Measurements from ENCODE around the gene TOB1.

The TOB1 gene

GRCh38 chr17:50845240-50846147 lies 20.7 kb downstream of the TOB1 start:
- DNase-seq (ENCODE audit: low spot score), result peak; percentile 70

GRCh38 chr17:50844117-50844700 lies 21.9 kb downstream of the TOB1 start:
- DNase-seq (ENCODE audit: low spot score), result no peak

- no peak for DNase-seq (ENCODE audit: low spot score)
These were observed 22.8 kb downstream of the TOB1 start for GRCh38 chr17:50843150-50843905.

- no peak for DNase-seq (ENCODE audit: low spot score)
These were observed 23.5 kb downstream of the TOB1 start for GRCh38 chr17:50842506-50843149.

- peak; percentile 89 for DNase-seq (ENCODE audit: low spot score)
These were observed 24.2 kb downstream of the TOB1 start for GRCh38 chr17:50841949-50842354.

- DNase-seq (ENCODE audit: low spot score), result no peak
These were observed 24.7 kb downstream of the TOB1 start for GRCh38 chr17:50841277-50841948.

- no peak for DNase-seq (ENCODE audit: low spot score)
These were observed 25.8 kb downstream of the TOB1 start for GRCh38 chr17:50840311-50840851.

GRCh38 chr17:50839591-50840310 lies 26.4 kb downstream of the TOB1 start:
- DNase-seq (ENCODE audit: low spot score), result no peak

GRCh38 chr17:50837980-50838954 lies 27.9 kb downstream of the TOB1 start:
- no peak for DNase-seq (ENCODE audit: low spot score)

GRCh38 chr17:50837286-50837979 lies 28.7 kb downstream of the TOB1 start:
- DNase-seq (ENCODE audit: low spot score), result no peak

GRCh38 chr17:50836826-50837225 lies 29.3 kb downstream of the TOB1 start:
- DNase-seq (ENCODE audit: low spot score), result no peak

- no peak for DNase-seq (ENCODE audit: low spot score)
These were observed 30.6 kb downstream of the TOB1 start, which contains the start of gene WFIKKN2 for GRCh38 chr17:50835301-50836234. Gene WFIKKN2, plus strand, starts transcription at chr17:50835586. Its CDS starts 352 bp downstream, at chr17:50835938.

- DNase-seq (ENCODE audit: low spot score), result no peak
These were observed 31.5 kb downstream of the TOB1 start for GRCh38 chr17:50834429-50835300.

GRCh38 chr17:50833510-50834428 lies 32.4 kb downstream of the TOB1 start:
- DNase-seq (ENCODE audit: low spot score), result no peak

GRCh38 chr17:50832864-50833381 lies 33.2 kb downstream of the TOB1 start:
- DNase-seq (ENCODE audit: low spot score), result no peak
